HUES48 (cell line): ENCODE data around the gene KLK4.
"Not testable (repeated sequence)": the region's sequence is repeated elsewhere in the genome, so short reads cannot be mapped to it uniquely, and the experiment has no call there.

ENCODE experiments used
- H3K27ac ChIP-seq: one replicate; pipeline ENCODE4 v1.7.0; 2013; ENCODE audit warnings: low read depth, low read length, inconsistent platforms
- H3K27me3 ChIP-seq: 2 replicates; pipeline ENCODE4 v1.6.1; 2013; ENCODE audit warnings: mild to moderate bottlenecking, low read length; ENCODE audit not compliant: control insufficient read depth, insufficient read depth
- H3K36me3 ChIP-seq: 2 replicates; pipeline ENCODE4 v1.6.1; 2013; ENCODE audit warnings: low read length; ENCODE audit not compliant: control insufficient read depth, insufficient read depth
- H3K4me1 ChIP-seq: 2 replicates; pipeline ENCODE4 v1.6.1; 2013; ENCODE audit warnings: mild to moderate bottlenecking, low read length; ENCODE audit not compliant: control insufficient read depth, insufficient read depth
- H3K4me3 ChIP-seq: 2 replicates; pipeline ENCODE4 v1.5.1; 2013; ENCODE audit warnings: mild to moderate bottlenecking, low read depth, low read length
- H3K9ac ChIP-seq: 2 replicates; pipeline ENCODE4 v1.6.1; 2013; ENCODE audit warnings: mild to moderate bottlenecking, low read depth, low read length, moderate library complexity
- H3K9me3 ChIP-seq: 2 replicates; pipeline ENCODE4 v1.6.1; 2013; ENCODE audit warnings: low read length; ENCODE audit not compliant: control insufficient read depth, insufficient read depth

The KLK4 gene

GRCh38 chr19:50897191-50897607 is 14.0 kb downstream of the KLK4 start:
- Histone ChIP-seq H3K36me3 (no peaks in the 10 kb centered on the region), H3K27me3 (no peaks in the 10 kb centered on the region), H3K4me1 (no peaks in the 10 kb centered on the region), H3K9me3 (peaks cover 23% of the 10 kb centered on the region), H3K27ac (no peak overlapping the region), H3K9ac (no peak overlapping the region), H3K4me3 (no peak overlapping the region)

- no peaks in the 10 kb centered on the region for H3K27me3 ChIP-seq
- H3K9me3 ChIP-seq, result peaks cover 26% of the 10 kb centered on the region
- H3K36me3 ChIP-seq, result no peaks in the 10 kb centered on the region
- no peak overlapping the region for H3K27ac ChIP-seq
- H3K9ac ChIP-seq, result no peak overlapping the region
- no peaks in the 10 kb centered on the region for H3K4me1 ChIP-seq
- no peak overlapping the region for H3K4me3 ChIP-seq
These were observed 14.5 kb downstream of the KLK4 start for GRCh38 chr19:50896591-50897190.

GRCh38 chr19:50896089-50896590 is 15.1 kb downstream of the KLK4 start:
- not testable (repeated sequence) for H3K4me3 ChIP-seq, H3K36me3 ChIP-seq, H3K27me3 ChIP-seq, H3K27ac ChIP-seq, H3K9ac ChIP-seq, H3K4me1 ChIP-seq
- peaks cover 26% of the 10 kb centered on the region for H3K9me3 ChIP-seq

GRCh38 chr19:50894478-50895356 is 16.5 kb downstream of the KLK4 start:
- Histone ChIP-seq H3K27ac (no peak overlapping the region), H3K4me1 (no peaks in the 10 kb centered on the region), H3K36me3 (no peaks in the 10 kb centered on the region), H3K4me3 (no peak overlapping the region), H3K27me3 (no peaks in the 10 kb centered on the region), H3K9ac (no peak overlapping the region), H3K9me3 (peaks cover 28% of the 10 kb centered on the region)

GRCh38 chr19:50893047-50893736 is 18.0 kb downstream of the KLK4 start:
- Histone ChIP-seq H3K27me3 (no peaks in the 10 kb centered on the region), H3K27ac (no peak overlapping the region)

GRCh38 chr19:50891253-50891625 is 20.0 kb downstream of the KLK4 start:
- H3K36me3 ChIP-seq, result no peaks in the 10 kb centered on the region
- no peaks in the 10 kb centered on the region for H3K4me1 ChIP-seq
- H3K9me3 ChIP-seq, result peaks cover 27% of the 10 kb centered on the region
- no peak overlapping the region for H3K27ac ChIP-seq
- H3K27me3 ChIP-seq, result no peaks in the 10 kb centered on the region
- H3K4me3 ChIP-seq, result no peak overlapping the region
- no peak overlapping the region for H3K9ac ChIP-seq

More at GRCh38 chr19:50893047-50893736, 18.0 kb downstream of the KLK4 start:
- Histone ChIP-seq H3K36me3 (no peaks in the 10 kb centered on the region), H3K4me3 (no peak overlapping the region), H3K4me1 (no peaks in the 10 kb centered on the region), H3K9me3 (peaks cover 30% of the 10 kb centered on the region), H3K9ac (no peak overlapping the region)

GRCh38 chr19:50890422-50891252 is 20.6 kb downstream of the KLK4 start:
- H3K27me3 ChIP-seq, result no peaks in the 10 kb centered on the region
- H3K9me3 ChIP-seq, result peaks cover 27% of the 10 kb centered on the region
- no peak overlapping the region for H3K4me3 ChIP-seq
- no peaks in the 10 kb centered on the region for H3K36me3 ChIP-seq
- no peak overlapping the region for H3K9ac ChIP-seq
- no peak overlapping the region for H3K27ac ChIP-seq
- H3K4me1 ChIP-seq, result no peaks in the 10 kb centered on the region

- H3K27me3 ChIP-seq, result no peaks in the 10 kb centered on the region
- H3K9ac ChIP-seq, result no peak overlapping the region
- no peaks in the 10 kb centered on the region for H3K36me3 ChIP-seq
- H3K4me3 ChIP-seq, result no peak overlapping the region
- H3K9me3 ChIP-seq, result peaks cover 22% of the 10 kb centered on the region
- no peaks in the 10 kb centered on the region for H3K4me1 ChIP-seq
- H3K27ac ChIP-seq, result no peak overlapping the region
These were observed 21.6 kb downstream of the KLK4 start for GRCh38 chr19:50889638-50890037.

GRCh38 chr19:50882188-50882587 is 29.0 kb downstream of the KLK4 start:
- no peaks in the 10 kb centered on the region for H3K27me3 ChIP-seq
- no peaks in the 10 kb centered on the region for H3K36me3 ChIP-seq
- H3K4me3 ChIP-seq, result no peak overlapping the region
- H3K9ac ChIP-seq, result no peak overlapping the region
- H3K4me1 ChIP-seq, result no peaks in the 10 kb centered on the region
- no peak overlapping the region for H3K27ac ChIP-seq
- H3K9me3 ChIP-seq, result no peaks in the 10 kb centered on the region

- no peak overlapping the region for H3K27ac ChIP-seq
- H3K4me3 ChIP-seq, result no peak overlapping the region
- no peaks in the 10 kb centered on the region for H3K36me3 ChIP-seq
- H3K9me3 ChIP-seq, result no peaks in the 10 kb centered on the region
- H3K27me3 ChIP-seq, result no peaks in the 10 kb centered on the region
- H3K9ac ChIP-seq, result no peak overlapping the region
- H3K4me1 ChIP-seq, result no peaks in the 10 kb centered on the region
These were observed 31.0 kb downstream of the KLK4 start for GRCh38 chr19:50880241-50880640.
